Mesothelial cell of epicardium (in vitro differentiated cells): ENCODE data around the gene FNDC3B. TPM values are rescaled to one million over a fixed set of nuclear protein-coding genes. Genes with fewer than 3 reads are reported as not detected.

Experiments used
- DNase-seq, 2 experiments: peaks; one replicate each; pipeline ENCODE4 v3.0.0; 2021; ENCODE audit warnings: low spot score in 2 of 2; ENCODE audit not compliant: unreplicated experiment in 2 of 2
- H3K27ac Mint-ChIP-seq: 2 replicates; pipeline ENCODE4 v1.8.0; 2021; ENCODE audit warnings: mixed read lengths
- H3K27me3 Mint-ChIP-seq: 2 replicates; pipeline ENCODE4 v1.8.0; 2021; ENCODE audit warnings: low read depth, mixed read lengths
- H3K36me3 Mint-ChIP-seq: 2 replicates; pipeline ENCODE4 v1.8.0; 2021; ENCODE audit warnings: mixed read lengths
- H3K4me1 Mint-ChIP-seq: 2 replicates; pipeline ENCODE4 v1.8.0; 2021; ENCODE audit warnings: mixed read lengths
- H3K4me3 Mint-ChIP-seq: 2 replicates; pipeline ENCODE4 v1.8.0; 2021; ENCODE audit warnings: mild to moderate bottlenecking, moderate library complexity, mixed read lengths
- H3K9me3 Mint-ChIP-seq: 2 replicates; pipeline ENCODE4 v1.8.0; 2021; ENCODE audit warnings: mixed read lengths
- CTCF ChIP-seq: fragments of 200-600 bp; sonication (generic); IDR thresholded peaks from one replicate; pipeline ENCODE4 v1.5.0; 2021; ENCODE audit warnings: antibody characterized with exemption; ENCODE audit not compliant: unreplicated experiment
- total RNA-seq: library from RNA; stranded (reverse); gene quantifications from 3 replicates; pipeline ENCODE4 v1.2.1, GENCODE V29; 2021

FNDC3B gene
- total RNA-seq, 1 donor from 2014 or later, result 131 TPM

- no peak overlapping the region for H3K4me3 Mint-ChIP-seq
- H3K27ac Mint-ChIP-seq, result no peak overlapping the region
- H3K4me1 Mint-ChIP-seq, result peaks cover 5% of the 10 kb centered on the region
- H3K36me3 Mint-ChIP-seq, result peaks cover 52% of the 10 kb centered on the region
- DNase-seq, result no peak
- H3K9me3 Mint-ChIP-seq, result no peaks in the 10 kb centered on the region
- H3K27me3 Mint-ChIP-seq, result no peaks in the 10 kb centered on the region
- no peak for TF ChIP-seq CTCF
Measured at GRCh38 chr3:172305552-172305951, 266.2 kb downstream of the FNDC3B start.

GRCh38 chr3:172305974-172306373, 266.6 kb downstream of the FNDC3B start:
- peaks cover 54% of the 10 kb centered on the region for H3K36me3 Mint-ChIP-seq

GRCh38 chr3:172307141-172307560, 267.8 kb downstream of the FNDC3B start:
- Mint-ChIP-seq H3K27me3 (no peaks in the 10 kb centered on the region), H3K27ac (peak overlapping the region; percentile 26), H3K36me3 (peaks cover 60% of the 10 kb centered on the region), H3K9me3 (no peaks in the 10 kb centered on the region), H3K4me1 (peaks cover 5% of the 10 kb centered on the region), H3K4me3 (no peak overlapping the region)
- TF ChIP-seq CTCF, result no peak
- DNase-seq, result no peak

More at GRCh38 chr3:172305974-172306373, 266.6 kb downstream of the FNDC3B start:
- no peak for TF ChIP-seq CTCF
- Mint-ChIP-seq H3K9me3 (no peaks in the 10 kb centered on the region), H3K4me3 (no peak overlapping the region), H3K27ac (no peak overlapping the region), H3K4me1 (peaks cover 5% of the 10 kb centered on the region), H3K27me3 (no peaks in the 10 kb centered on the region)
- no peak for DNase-seq

GRCh38 chr3:172309059-172309458, 269.7 kb downstream of the FNDC3B start:
- peaks cover 65% of the 10 kb centered on the region for H3K36me3 Mint-ChIP-seq
- no peak for DNase-seq
- no peaks in the 10 kb centered on the region for H3K9me3 Mint-ChIP-seq
- no peak overlapping the region for H3K4me3 Mint-ChIP-seq
- no peaks in the 10 kb centered on the region for H3K27me3 Mint-ChIP-seq
- H3K4me1 Mint-ChIP-seq, result peaks cover 10% of the 10 kb centered on the region
- no peak for TF ChIP-seq CTCF
- no peak overlapping the region for H3K27ac Mint-ChIP-seq

- no peak overlapping the region for H3K4me3 Mint-ChIP-seq
- TF ChIP-seq CTCF, result no peak
- H3K9me3 Mint-ChIP-seq, result no peaks in the 10 kb centered on the region
- no peak overlapping the region for H3K27ac Mint-ChIP-seq
- H3K36me3 Mint-ChIP-seq, result peaks cover 69% of the 10 kb centered on the region
- no peak for DNase-seq
- H3K4me1 Mint-ChIP-seq, result peaks cover 13% of the 10 kb centered on the region
- H3K27me3 Mint-ChIP-seq, result no peaks in the 10 kb centered on the region
Measured at GRCh38 chr3:172309741-172310427, 270.5 kb downstream of the FNDC3B start.
